HUES64 (cell line): Measurements from ENCODE around the gene GPHB5.
"Not testable (repeated sequence)": the region's sequence is repeated elsewhere in the genome, so short reads cannot be mapped to it uniquely, and the experiment has no call there.

Source experiments
- H3K27ac ChIP-seq: 2 replicates; pipeline ENCODE4 v1.7.0; 2013; ENCODE audit warnings: low read depth, low read length, inconsistent platforms
- H3K27me3 ChIP-seq: 2 replicates; pipeline ENCODE4 v1.6.1; 2013; ENCODE audit warnings: mild to moderate bottlenecking, low read length; ENCODE audit not compliant: insufficient read depth
- H3K36me3 ChIP-seq: 2 replicates; pipeline ENCODE4 v1.6.1; 2013; ENCODE audit warnings: mild to moderate bottlenecking, low read length; ENCODE audit not compliant: insufficient read depth
- H3K4me1 ChIP-seq: 2 replicates; pipeline ENCODE4 v1.6.1; 2013; ENCODE audit warnings: mild to moderate bottlenecking, low read length, moderate library complexity; ENCODE audit not compliant: insufficient read depth
- H3K4me3 ChIP-seq: 2 replicates; pipeline ENCODE4 v1.5.1; 2013; ENCODE audit warnings: mild to moderate bottlenecking, low read length, moderate library complexity
- H3K9ac ChIP-seq: 2 replicates; pipeline ENCODE4 v1.6.1; 2013; ENCODE audit warnings: mild to moderate bottlenecking, low read depth, low read length
- H3K9me3 ChIP-seq: 2 replicates; pipeline ENCODE4 v1.6.1; 2013; ENCODE audit warnings: low read depth, low read length; ENCODE audit not compliant: insufficient read depth
- WGBS: fragments of 150-250, 120-280 bp; methylation state at CpG from one replicate; pipeline ENCODE4 v1.1.7; 2013; ENCODE audit warnings: missing lambda C conversion rate; 5-methylcytosine and 5-hydroxymethylcytosine counted together

The GPHB5 gene

GRCh38 chr14:63322897-63323573 is 4.3 kb upstream of the GPHB5 start:
- no peaks in the 10 kb centered on the region for H3K27me3 ChIP-seq
- H3K9me3 ChIP-seq, result no peaks in the 10 kb centered on the region
- 91% methylated on average over 9 of the region's 9 CpGs for WGBS
- no peaks in the 10 kb centered on the region for H3K36me3 ChIP-seq
- no peaks in the 10 kb centered on the region for H3K4me1 ChIP-seq
- H3K27ac ChIP-seq, result no peak overlapping the region
- H3K9ac ChIP-seq, result no peak overlapping the region
- no peak overlapping the region for H3K4me3 ChIP-seq

GRCh38 chr14:63322472-63322871 is 3.7 kb upstream of the GPHB5 start:
- no peak overlapping the region for H3K9ac ChIP-seq
- no peaks in the 10 kb centered on the region for H3K4me1 ChIP-seq
- H3K4me3 ChIP-seq, result no peak overlapping the region
- no peak overlapping the region for H3K27ac ChIP-seq
- 100% methylated on average over 1 of the region's 1 CpG for WGBS
- H3K27me3 ChIP-seq, result no peaks in the 10 kb centered on the region
- H3K36me3 ChIP-seq, result no peaks in the 10 kb centered on the region
- H3K9me3 ChIP-seq, result no peaks in the 10 kb centered on the region

- Histone ChIP-seq H3K4me1 (no peaks in the 10 kb centered on the region), H3K9me3 (no peaks in the 10 kb centered on the region), H3K27me3 (no peaks in the 10 kb centered on the region), H3K36me3 (no peaks in the 10 kb centered on the region), H3K4me3 (no peak overlapping the region), H3K9ac (no peak overlapping the region), H3K27ac (no peak overlapping the region)
- 73% methylated on average over 6 of the region's 7 CpGs for WGBS
Measured at GRCh38 chr14:63308723-63309317, 9.9 kb downstream of the GPHB5 start.

- not testable (repeated sequence) for H3K4me3 ChIP-seq, H3K9ac ChIP-seq, H3K4me1 ChIP-seq, H3K27ac ChIP-seq, H3K9me3 ChIP-seq, H3K36me3 ChIP-seq, H3K27me3 ChIP-seq
- 95% methylated on average over 4 of the region's 5 CpGs for WGBS
Measured at GRCh38 chr14:63304429-63304828, 14.3 kb downstream of the GPHB5 start.

GRCh38 chr14:63301891-63302534 is 16.7 kb downstream of the GPHB5 start:
- 81% methylated on average over 10 of the region's 10 CpGs for whole genome bisulfite sequencing
- H3K4me1 ChIP-seq, result peaks cover 6% of the 10 kb centered on the region
- H3K36me3 ChIP-seq, result no peaks in the 10 kb centered on the region
- H3K9ac ChIP-seq, result no peak overlapping the region
- no peak overlapping the region for H3K27ac ChIP-seq
- H3K9me3 ChIP-seq, result no peaks in the 10 kb centered on the region
- no peak overlapping the region for H3K4me3 ChIP-seq
- no peaks in the 10 kb centered on the region for H3K27me3 ChIP-seq

GRCh38 chr14:63300854-63301253 is 17.9 kb downstream of the GPHB5 start:
- Histone ChIP-seq H3K27me3 (no peaks in the 10 kb centered on the region), H3K9ac (no peak overlapping the region), H3K4me3 (no peak overlapping the region), H3K36me3 (no peaks in the 10 kb centered on the region), H3K27ac (no peak overlapping the region), H3K9me3 (no peaks in the 10 kb centered on the region), H3K4me1 (peaks cover 6% of the 10 kb centered on the region)
- WGBS, result 81% methylated on average over 2 of the region's 2 CpGs

- H3K36me3 ChIP-seq, result no peaks in the 10 kb centered on the region
- H3K9me3 ChIP-seq, result no peaks in the 10 kb centered on the region
- H3K27ac ChIP-seq, result no peak overlapping the region
- 80% methylated on average over 6 of the region's 6 CpGs for WGBS
- no peak overlapping the region for H3K4me3 ChIP-seq
- H3K27me3 ChIP-seq, result no peaks in the 10 kb centered on the region
- H3K9ac ChIP-seq, result no peak overlapping the region
- H3K4me1 ChIP-seq, result peaks cover 6% of the 10 kb centered on the region
Measured at GRCh38 chr14:63299351-63300110, 19.2 kb downstream of the GPHB5 start.

- Histone ChIP-seq H3K4me3 (no peak overlapping the region), H3K4me1 (peaks cover 6% of the 10 kb centered on the region), H3K36me3 (no peaks in the 10 kb centered on the region), H3K9ac (no peak overlapping the region), H3K9me3 (no peaks in the 10 kb centered on the region), H3K27ac (no peak overlapping the region), H3K27me3 (no peaks in the 10 kb centered on the region)
- 87% methylated on average over 3 of the region's 4 CpGs for WGBS
Measured at GRCh38 chr14:63297372-63298063, 21.2 kb downstream of the GPHB5 start.

- no peaks in the 10 kb centered on the region for H3K27me3 ChIP-seq
- no peak overlapping the region for H3K9ac ChIP-seq
- H3K4me3 ChIP-seq, result no peak overlapping the region
- no peak overlapping the region for H3K27ac ChIP-seq
- peaks cover 6% of the 10 kb centered on the region for H3K4me1 ChIP-seq
- H3K36me3 ChIP-seq, result no peaks in the 10 kb centered on the region
- no peaks in the 10 kb centered on the region for H3K9me3 ChIP-seq
- 97% methylated on average over 6 of the region's 6 CpGs for whole genome bisulfite sequencing
Measured at GRCh38 chr14:63296060-63296563, 22.6 kb downstream of the GPHB5 start.

GRCh38 chr14:63295231-63295685 is 23.5 kb downstream of the GPHB5 start:
- Histone ChIP-seq H3K36me3 (no peaks in the 10 kb centered on the region), H3K9me3 (no peaks in the 10 kb centered on the region), H3K4me1 (peaks cover 10% of the 10 kb centered on the region), H3K4me3 (no peak overlapping the region), H3K27me3 (no peaks in the 10 kb centered on the region), H3K27ac (no peak overlapping the region), H3K9ac (no peak overlapping the region)
- WGBS, result 92% methylated on average over 8 of the region's 8 CpGs
